Activated CD8-positive, alpha-beta memory T cell treated with anti-CD3 and anti-CD28 coated beads for 36 hours (primary cell): ENCODE measurements around the gene MRE11. TPM values are rescaled to one million over a fixed set of nuclear protein-coding genes. Genes with fewer than 3 reads are reported as not detected.
"Not testable (repeated sequence)": the region's sequence is repeated elsewhere in the genome, so short reads cannot be mapped to it uniquely, and the experiment has no call there.

Source experiments
- CTCF ChIA-PET: fragments of 350-600 bp; sonication (Branson Sonifier 250); formaldehyde crosslinking; loops from one replicate; lab custom pipeline; 2021; ENCODE audit warnings: antibody characterized with exemption; lab: Charles Lee
- POLR2A ChIA-PET: fragments of 350-600 bp; sonication (Branson Sonifier 250); formaldehyde crosslinking; loops from one replicate; lab custom pipeline; 2021; ENCODE audit warnings: antibody characterized with exemption; lab: Charles Lee
- total RNA-seq, 2 experiments: library from RNA; stranded (reverse); gene quantifications; one replicate each; pipeline ENCODE4 v1.2.3, GENCODE V29; 2021

MRE11 gene
- total RNA-seq, 2 experiments from 2014 or later = 45.2 to 46.1 TPM

- ChIA-PET CTCF (interaction anchor here (0.6 to 1.0 kb wide), 2 partner anchors 8 to 1333 kb away, joined by 3 read pairs; no protein-coding TSS in a partner anchor), POLR2A (interaction anchor here (0.6 kb wide), 1 partner anchor 18 kb away, joined by 3 read pairs; no protein-coding TSS in a partner anchor)
These were observed 18.5 kb upstream of the MRE11 start, which contains the start of gene C11orf97 for GRCh38 chr11:94511932-94512781. Gene C11orf97 (plus strand): TSS chr11:94512461. CDS start chr11:94512529, 68 bp downstream.

GRCh38 chr11:94507485-94507884 is 13.8 kb upstream of the MRE11 start:
- CTCF ChIA-PET = interaction anchor here (0.6 kb wide), 1 partner anchor 15 kb away, joined by 3 read pairs; no protein-coding TSS in a partner anchor

GRCh38 chr11:94506513-94506912 is 12.9 kb upstream of the MRE11 start:
- POLR2A ChIA-PET, CTCF ChIA-PET: not testable (repeated sequence)

More at GRCh38 chr11:94507485-94507884, 13.8 kb upstream of the MRE11 start:
- POLR2A ChIA-PET = no interaction called here

GRCh38 chr11:94504689-94505293 is 11.1 kb upstream of the MRE11 start:
- CTCF ChIA-PET = interaction anchor here (1.3 to 1.8 kb wide), 2 partner anchors 12 to 609 kb away, joined by 3 to 4 read pairs; no protein-coding TSS in a partner anchor

GRCh38 chr11:94501522-94501921 is 7.9 kb upstream of the MRE11 start:
- POLR2A ChIA-PET = no interaction called here

More at GRCh38 chr11:94504689-94505293, 11.1 kb upstream of the MRE11 start:
- POLR2A ChIA-PET = no interaction called here

GRCh38 chr11:94500181-94500580 is 6.5 kb upstream of the MRE11 start:
- ChIA-PET CTCF (no interaction called here), POLR2A (no interaction called here)

More at GRCh38 chr11:94501522-94501921, 7.9 kb upstream of the MRE11 start:
- CTCF ChIA-PET = interaction anchor here (1.2 kb wide), 1 partner anchor 8 kb away, joined by 3 read pairs; the partner anchor contains the start of gene MRE11

GRCh38 chr11:94494126-94494680 is 559 bp upstream of the MRE11 start:
- POLR2A ChIA-PET = interaction anchor here (0.6 kb wide), 2 partner anchors 18 to 1297 kb away, joined by 3 read pairs; partner anchors contain the start of gene C11orf97
- CTCF ChIA-PET = no interaction called here

GRCh38 chr11:94486068-94486467 is 7.6 kb downstream of the MRE11 start:
- POLR2A ChIA-PET = no interaction called here
- CTCF ChIA-PET = no interaction called here

GRCh38 chr11:94481342-94481741 is 12.3 kb downstream of the MRE11 start:
- ChIA-PET CTCF (no interaction called here), POLR2A (no interaction called here)

GRCh38 chr11:94477624-94478023 is 16.0 kb downstream of the MRE11 start:
- POLR2A ChIA-PET = no interaction called here

GRCh38 chr11:94472916-94473799 is 20.5 kb downstream of the MRE11 start:
- ChIA-PET CTCF (no interaction called here), POLR2A (no interaction called here)

More at GRCh38 chr11:94477624-94478023, 16.0 kb downstream of the MRE11 start:
- CTCF ChIA-PET = no interaction called here

GRCh38 chr11:94469416-94469815 is 24.2 kb downstream of the MRE11 start:
- ChIA-PET POLR2A (no interaction called here), CTCF (no interaction called here)

GRCh38 chr11:94459576-94459975 is 34.1 kb downstream of the MRE11 start:
- CTCF ChIA-PET = no interaction called here
- POLR2A ChIA-PET = no interaction called here

- ChIA-PET POLR2A (no interaction called here), CTCF (no interaction called here)
These were observed 36.3 kb downstream of the MRE11 start for GRCh38 chr11:94457118-94458029.

- ChIA-PET POLR2A (no interaction called here), CTCF (no interaction called here)
These were observed 37.8 kb downstream of the MRE11 start for GRCh38 chr11:94455861-94456260.

- CTCF ChIA-PET = no interaction called here
- POLR2A ChIA-PET = interaction anchor here (0.7 kb wide), 1 partner anchor 89 kb away, joined by 5 read pairs; the partner anchor contains the start of gene FUT4
These were observed 39.3 kb downstream of the MRE11 start for GRCh38 chr11:94454301-94454700.

GRCh38 chr11:94452988-94453387 is 40.7 kb downstream of the MRE11 start:
- POLR2A ChIA-PET = no interaction called here
- CTCF ChIA-PET = no interaction called here

GRCh38 chr11:94450048-94450447 is 43.6 kb downstream of the MRE11 start:
- ChIA-PET POLR2A (no interaction called here), CTCF (no interaction called here)
